Esophagus muscularis mucosa (tissue), 4 donors: ENCODE measurements around the gene GHR. TPM values are rescaled to one million over a fixed set of nuclear protein-coding genes. Genes with fewer than 3 reads are reported as not detected.

Experiments used
- DNase-seq: peaks from one replicate; pipeline ENCODE4 v3.0.0-alpha.2; 2017; ENCODE audit errors: extremely low spot score
- H3K27ac ChIP-seq, 4 donors: fragments of 200-600 bp; sonication (generic); replicated peaks in 1 of 4; 1 replicate in 3 of 4; 2 replicates in 1 of 4; pipeline ENCODE4 v1.5.1; 2016 to 2019; ENCODE audit warnings: mild to moderate bottlenecking in 1 of 4
- H3K27me3 ChIP-seq, 4 donors: fragments of 200-600 bp; sonication (generic); one replicate each; pipeline versions ENCODE4 v1.5.1 to v1.6.0; 2016 to 2019
- H3K36me3 ChIP-seq, 4 donors: fragments of 200-600 bp; sonication (generic); one replicate each; pipeline ENCODE4 v1.5.1; 2016 to 2019
- H3K4me1 ChIP-seq, 4 donors: fragments of 200-600 bp; sonication (generic); one replicate each; pipeline ENCODE4 v1.5.1; 2016 to 2019
- H3K4me3 ChIP-seq, 4 donors: fragments of 200-600 bp; sonication (generic); 1 replicate in 2 of 4; 2 replicates in 2 of 4; pipeline ENCODE4 v1.5.1; 2016 to 2019; ENCODE audit warnings: mild to moderate bottlenecking in 4 of 4, moderate library complexity in 1 of 4
- H3K9me3 ChIP-seq, 4 donors: fragments of 200-600 bp; sonication (generic); 1 replicate in 3 of 4; 2 replicates in 1 of 4; pipeline ENCODE4 v1.5.1; 2016 to 2019
- CTCF ChIP-seq, 3 experiments: fragments of 200-600 bp in 2 of 3; fragments of 450-650 bp in 1 of 3; sonication (generic) in 2 of 3; IDR thresholded peaks; one replicate each; pipeline ENCODE4 v1.5.1; 2017 to 2019; ENCODE audit warnings: antibody characterized with exemption in 3 of 3, mild to moderate bottlenecking in 2 of 3, moderate library complexity in 1 of 3
- EP300 ChIP-seq: sonication (generic); formaldehyde crosslinking; IDR thresholded peaks from one replicate; pipeline ENCODE4 v1.6.1; 2017; ENCODE audit warnings: antibody characterized with exemption
- POLR2A ChIP-seq: fragments of 450-650 bp; IDR thresholded peaks from one replicate; pipeline ENCODE4 v1.6.1; 2017; ENCODE audit warnings: antibody characterized with exemption, moderate library complexity, mild to moderate bottlenecking, low read depth
- POLR2AphosphoS5 ChIP-seq, 2 donors: sonication (generic); formaldehyde crosslinking; IDR thresholded peaks; one replicate each; pipeline ENCODE4 v1.6.1; 2017; ENCODE audit warnings: antibody characterized with exemption in 2 of 2
- WGBS: methylation state at CpG from one replicate; pipeline ENCODE4 v1.1.5; 2018; 5-methylcytosine and 5-hydroxymethylcytosine counted together
- intact Hi-C: fragments of 100-400 bp; cut with DNase I; formaldehyde crosslinking; loops from one replicate; pipeline ENCODE4 v1.15.1; 2023
- total RNA-seq, 4 donors: library from RNA; depleted of rRNA; stranded (reverse); fragments of >200 nt; gene quantifications; one replicate each; pipeline versions ENCODE4 v1.1.0 to v1.2.1, GENCODE V29; 2016

The GHR gene
- total RNA-seq, 4 donors from 2014 or later, result 5.3 to 9.1 (median 6.5) TPM

- intact Hi-C loops, result no loop called here
- WGBS, result 84% methylated on average over 2 of the region's 2 CpGs
- no peaks in the 10 kb centered on the region for H3K27me3 ChIP-seq
- no peak overlapping the region for H3K4me3 ChIP-seq
- no peaks in the 10 kb centered on the region for H3K9me3 ChIP-seq
- no peak overlapping the region for H3K27ac ChIP-seq
- TF ChIP-seq EP300 (no peak), POLR2A (no peak), POLR2AphosphoS5 (IDR thresholded peaks at IDR 0.05) (no peak), CTCF (IDR thresholded peaks at IDR 0.05) (no peak)
- no peak for DNase-seq
- H3K36me3 ChIP-seq, result no peaks in the 10 kb centered on the region
- H3K4me1 ChIP-seq, result peaks cover 25 to 49% (median 31%) of the 10 kb centered on the region in 4 donors
Measured at GRCh38 chr5:42502613-42503470, 79.6 kb downstream of the GHR start.

GRCh38 chr5:42506662-42507061 is 83.4 kb downstream of the GHR start:
- H3K9me3 ChIP-seq, result no peaks in the 10 kb centered on the region
- no peak for DNase-seq
- no peaks in the 10 kb centered on the region for H3K27me3 ChIP-seq
- H3K36me3 ChIP-seq, result no peaks in the 10 kb centered on the region
- 97% methylated on average over 2 of the region's 2 CpGs for WGBS
- TF ChIP-seq POLR2A, result no peak
- no peak for TF ChIP-seq POLR2AphosphoS5 (IDR thresholded peaks at IDR 0.05)
- TF ChIP-seq EP300, result no peak
- no peak for TF ChIP-seq CTCF (IDR thresholded peaks at IDR 0.05)
- H3K27ac ChIP-seq, result no peak overlapping the region
- no peak overlapping the region for H3K4me3 ChIP-seq
- H3K4me1 ChIP-seq, result peaks cover 11 to 40% (median 27%) of the 10 kb centered on the region in 4 donors
- intact Hi-C loops, result no loop called here

DNA sequence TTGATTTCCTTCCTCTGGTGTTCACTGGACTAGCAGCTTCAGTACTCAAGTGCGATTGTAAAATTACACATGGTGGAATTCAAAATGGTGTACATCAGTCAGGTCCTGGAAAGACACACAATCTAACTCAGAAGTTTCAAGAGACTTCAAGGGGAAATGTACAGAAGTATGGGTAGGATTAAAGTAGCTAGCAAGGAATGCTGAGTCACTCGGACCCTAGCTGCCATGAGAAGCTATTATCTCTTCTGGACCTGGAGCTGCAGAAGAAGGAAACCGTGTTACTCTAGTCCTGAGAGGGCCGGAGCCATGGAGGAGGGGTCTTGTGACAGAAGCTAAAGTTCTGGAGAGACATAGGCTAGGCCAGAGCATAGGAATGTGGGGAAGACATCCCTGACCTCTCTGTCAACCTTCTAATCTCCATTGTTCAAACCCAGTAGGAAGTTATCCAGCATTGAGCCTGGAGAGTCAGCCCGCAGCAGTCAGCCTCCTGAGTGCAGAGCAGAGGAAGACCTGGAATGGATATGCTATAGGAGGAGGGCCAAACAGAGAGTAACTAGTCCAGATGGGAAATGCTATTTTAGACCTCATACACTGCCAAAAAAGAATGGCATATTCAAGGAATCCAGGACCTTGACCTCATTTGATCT is 84.3 kb downstream of the GHR start:
- H3K27ac ChIP-seq, result no peak overlapping the region
- no peak for DNase-seq
- H3K9me3 ChIP-seq, result no peaks in the 10 kb centered on the region
- intact Hi-C loops, result no loop called here
- no peaks in the 10 kb centered on the region for H3K36me3 ChIP-seq
- TF ChIP-seq POLR2AphosphoS5 (IDR thresholded peaks at IDR 0.05), result no peak
- TF ChIP-seq EP300, result no peak
- no peak for TF ChIP-seq POLR2A
- 72% methylated on average over 5 of the region's 5 CpGs for WGBS
- H3K27me3 ChIP-seq, result no peaks in the 10 kb centered on the region
- peaks cover 11 to 37% (median 27%) of the 10 kb centered on the region in 4 donors for H3K4me1 ChIP-seq
- H3K4me3 ChIP-seq, result no peak overlapping the region

- DNase-seq, result no peak
- Histone ChIP-seq H3K27ac (no peak overlapping the region), H3K4me3 (no peak overlapping the region), H3K36me3 (no peaks in the 10 kb centered on the region), H3K4me1 (peaks cover 8 to 33% (median 24%) of the 10 kb centered on the region in 4 donors), H3K27me3 (no peaks in the 10 kb centered on the region), H3K9me3 (no peaks in the 10 kb centered on the region)
- TF ChIP-seq EP300 (no peak), CTCF (IDR thresholded peaks at IDR 0.05) (no peak), POLR2AphosphoS5 (IDR thresholded peaks at IDR 0.05) (no peak), POLR2A (no peak)
- intact Hi-C loops, result no loop called here
- WGBS, result 92% methylated on average over 9 of the region's 9 CpGs
Measured at GRCh38 chr5:42513246-42513645, 90.0 kb downstream of the GHR start.

DNA sequence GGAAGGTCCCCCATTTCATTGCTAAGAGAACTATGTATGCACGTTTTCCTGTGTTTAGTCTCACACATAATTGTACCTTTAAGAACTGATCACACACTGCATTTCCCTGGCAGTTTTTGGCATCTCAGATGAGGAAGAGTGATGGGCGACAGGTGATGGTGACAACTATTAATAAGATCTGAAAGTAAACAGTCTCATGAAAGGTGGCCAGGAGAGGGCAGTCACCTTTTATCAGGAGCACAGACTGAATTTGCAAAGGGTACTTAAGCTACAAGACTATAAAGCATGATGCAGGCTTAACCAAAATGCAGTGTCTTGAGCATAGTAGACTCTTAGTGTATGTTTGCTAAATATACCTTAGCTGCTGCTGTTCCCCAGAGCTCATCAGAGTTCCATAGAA is 91.5 kb downstream of the GHR start:
- TF ChIP-seq POLR2A (no peak), CTCF (IDR thresholded peaks at IDR 0.05) (no peak)
- intact Hi-C loops, result no loop called here
- Histone ChIP-seq H3K9me3 (no peaks in the 10 kb centered on the region), H3K27ac (no peak overlapping the region), H3K36me3 (no peaks in the 10 kb centered on the region), H3K4me1 (peaks cover 11 to 34% (median 26%) of the 10 kb centered on the region in 4 donors), H3K4me3 (no peak overlapping the region), H3K27me3 (no peaks in the 10 kb centered on the region)
- 89% methylated on average over 2 of the region's 2 CpGs for WGBS
- no peak for DNase-seq
